GM12873 (cell line): ENCODE measurements around the gene ROBO1.

Experiments
- TF ChIP-seq, protein P1 (sequence below): IDR thresholded peaks from 2 replicates; pipeline ENCODE4 v1.5.1; 2012; ENCODE audit warnings: low read depth, mild to moderate bottlenecking, moderate library complexity, low read length, control low read depth; ENCODE audit not compliant: insufficient read depth; ENCODE audit errors: missing control alignments

Gene ROBO1

DNA sequence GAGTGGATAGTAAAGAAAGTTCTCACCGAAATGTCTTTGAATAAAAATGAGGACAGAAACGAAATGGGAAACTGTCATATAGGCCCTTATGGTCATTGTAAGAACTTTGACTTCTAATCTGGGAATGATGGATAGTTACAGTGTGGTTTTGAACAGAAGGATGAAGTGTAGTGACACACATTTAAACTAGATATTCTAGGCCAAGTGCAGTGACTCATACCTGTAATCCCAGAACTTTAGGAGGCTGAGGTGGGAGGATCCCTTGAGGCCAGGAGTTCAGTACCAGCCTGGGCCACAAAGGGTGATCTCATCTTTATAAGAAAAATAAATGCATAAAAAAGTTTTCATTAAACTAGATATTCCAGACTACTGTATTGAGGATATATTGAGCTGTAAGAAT lies 452.8 kb downstream of the ROBO1 start:
- TF ChIP-seq, protein P1, sequence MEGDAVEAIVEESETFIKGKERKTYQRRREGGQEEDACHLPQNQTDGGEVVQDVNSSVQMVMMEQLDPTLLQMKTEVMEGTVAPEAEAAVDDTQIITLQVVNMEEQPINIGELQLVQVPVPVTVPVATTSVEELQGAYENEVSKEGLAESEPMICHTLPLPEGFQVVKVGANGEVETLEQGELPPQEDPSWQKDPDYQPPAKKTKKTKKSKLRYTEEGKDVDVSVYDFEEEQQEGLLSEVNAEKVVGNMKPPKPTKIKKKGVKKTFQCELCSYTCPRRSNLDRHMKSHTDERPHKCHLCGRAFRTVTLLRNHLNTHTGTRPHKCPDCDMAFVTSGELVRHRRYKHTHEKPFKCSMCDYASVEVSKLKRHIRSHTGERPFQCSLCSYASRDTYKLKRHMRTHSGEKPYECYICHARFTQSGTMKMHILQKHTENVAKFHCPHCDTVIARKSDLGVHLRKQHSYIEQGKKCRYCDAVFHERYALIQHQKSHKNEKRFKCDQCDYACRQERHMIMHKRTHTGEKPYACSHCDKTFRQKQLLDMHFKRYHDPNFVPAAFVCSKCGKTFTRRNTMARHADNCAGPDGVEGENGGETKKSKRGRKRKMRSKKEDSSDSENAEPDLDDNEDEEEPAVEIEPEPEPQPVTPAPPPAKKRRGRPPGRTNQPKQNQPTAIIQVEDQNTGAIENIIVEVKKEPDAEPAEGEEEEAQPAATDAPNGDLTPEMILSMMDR: no peak

DNA sequence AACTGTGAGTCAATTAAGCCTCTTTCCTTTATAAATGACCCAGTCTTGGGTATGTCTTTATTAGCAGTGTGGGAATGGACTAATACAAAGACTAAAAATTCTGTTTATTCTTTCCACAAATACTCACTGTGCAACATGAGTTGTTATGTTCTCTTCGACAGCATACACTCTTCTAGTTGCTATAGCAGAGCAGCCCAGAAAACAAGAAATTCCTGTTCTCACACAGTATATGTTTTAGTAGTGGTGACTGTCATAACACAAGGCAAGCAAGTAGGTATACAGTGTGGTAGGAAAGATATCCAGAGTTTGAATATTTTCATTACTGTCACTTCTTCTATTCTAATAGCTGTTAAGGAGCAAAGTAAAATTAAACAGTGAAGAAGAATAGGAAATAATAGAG lies 453.3 kb downstream of the ROBO1 start:
- TF ChIP-seq, protein P1: no peak

DNA sequence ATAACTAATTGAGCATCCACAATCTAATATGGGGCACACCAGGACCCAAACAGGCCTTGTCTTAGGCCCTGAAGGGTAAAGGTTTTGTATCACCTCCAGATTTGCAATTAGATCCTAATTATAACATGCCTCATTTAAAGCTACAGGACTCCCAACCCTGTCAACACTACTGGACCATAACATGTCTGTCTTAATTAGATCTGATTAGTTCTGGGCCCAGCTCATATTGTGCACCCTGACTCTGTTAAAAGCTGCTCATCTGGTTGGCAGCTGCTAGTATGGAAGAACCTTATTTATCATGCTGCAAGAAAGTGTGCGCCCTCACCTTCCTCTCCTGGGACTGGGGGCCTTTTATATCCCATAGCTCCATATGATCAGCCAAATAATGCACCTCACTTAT lies 457.8 kb downstream of the ROBO1 start:
- TF ChIP-seq, protein P1: no peak

DNA sequence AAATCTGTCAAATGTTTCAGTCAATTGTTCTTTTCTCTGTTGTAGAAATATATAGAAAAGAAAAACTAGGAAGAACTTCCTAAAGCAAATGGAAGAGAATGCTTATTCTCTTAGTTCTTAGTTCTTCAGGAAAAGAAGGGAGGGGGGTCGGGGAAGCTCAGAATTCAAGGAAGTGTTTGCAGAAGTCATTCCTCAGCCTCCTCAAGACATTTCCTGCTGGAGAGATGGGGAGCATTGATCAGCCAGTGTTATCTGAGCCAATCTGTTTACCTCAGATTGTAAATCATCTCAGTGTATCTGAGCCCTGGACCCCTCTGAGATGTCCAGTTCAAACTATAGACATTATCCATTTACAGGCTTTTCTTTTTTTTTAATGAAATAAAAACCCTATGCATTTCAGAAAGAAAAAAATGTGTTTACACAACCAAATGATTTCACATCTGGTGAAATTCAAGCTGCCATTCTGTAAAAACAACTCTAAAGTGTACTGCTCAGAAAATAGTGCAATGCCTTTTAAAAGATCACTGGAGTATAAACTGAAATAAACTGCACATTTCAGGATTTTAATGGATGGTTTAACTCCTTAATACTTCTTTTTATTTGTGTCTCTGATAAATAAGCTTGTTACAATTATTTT lies 460.7 kb downstream of the ROBO1 start:
- TF ChIP-seq, protein P1: no peak

DNA sequence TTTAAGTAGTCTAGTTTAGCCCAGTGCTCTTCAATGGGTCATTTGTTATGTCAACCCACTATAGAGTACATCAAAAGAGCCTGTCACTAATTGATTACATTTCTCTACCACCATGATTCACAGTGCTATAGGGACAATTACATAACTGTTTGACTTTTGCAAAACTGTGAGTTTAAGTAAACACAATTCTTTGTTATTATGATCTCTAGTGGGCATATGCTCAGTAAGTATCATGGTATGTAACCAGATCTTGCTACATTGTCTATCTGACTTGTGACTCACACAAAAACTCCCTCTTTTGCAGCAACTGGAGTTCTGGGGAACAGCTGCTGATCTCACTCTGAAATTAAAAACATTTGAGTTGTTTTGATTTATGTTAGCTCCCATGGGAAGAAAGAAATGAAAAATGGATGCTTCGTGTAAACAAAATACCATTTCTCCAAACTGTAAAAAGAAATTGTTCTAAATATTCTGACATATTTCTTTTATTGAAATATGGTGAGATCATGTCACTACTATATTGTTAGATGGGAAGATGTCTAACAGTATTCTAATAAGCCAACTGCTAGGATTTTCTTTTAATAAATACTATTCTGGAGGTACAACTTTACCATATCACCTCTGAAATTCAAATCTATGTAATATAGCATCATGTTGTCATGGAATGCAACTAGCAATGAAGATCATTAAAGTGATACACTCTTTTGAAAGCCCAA lies 470.4 kb downstream of the ROBO1 start:
- TF ChIP-seq, protein P1: no peak

DNA sequence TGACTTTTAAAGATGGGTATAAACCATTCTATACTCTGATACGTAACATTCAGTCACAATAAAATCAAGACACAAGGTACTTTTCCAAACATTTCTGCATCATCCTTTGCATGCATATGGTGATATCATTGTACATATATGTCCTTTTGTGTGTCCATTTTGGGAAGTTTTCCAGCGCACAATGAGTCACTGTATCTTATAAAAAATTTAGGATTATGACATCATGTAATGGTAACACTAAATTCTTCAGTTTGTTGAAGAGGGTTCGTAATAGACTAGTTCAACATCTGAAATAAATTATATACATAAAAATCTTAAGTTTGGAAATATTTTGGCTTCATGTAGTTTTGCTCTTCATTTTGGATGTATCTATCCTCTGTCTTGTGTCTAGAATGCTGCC lies 480.9 kb downstream of the ROBO1 start:
- TF ChIP-seq, protein P1: no peak

DNA sequence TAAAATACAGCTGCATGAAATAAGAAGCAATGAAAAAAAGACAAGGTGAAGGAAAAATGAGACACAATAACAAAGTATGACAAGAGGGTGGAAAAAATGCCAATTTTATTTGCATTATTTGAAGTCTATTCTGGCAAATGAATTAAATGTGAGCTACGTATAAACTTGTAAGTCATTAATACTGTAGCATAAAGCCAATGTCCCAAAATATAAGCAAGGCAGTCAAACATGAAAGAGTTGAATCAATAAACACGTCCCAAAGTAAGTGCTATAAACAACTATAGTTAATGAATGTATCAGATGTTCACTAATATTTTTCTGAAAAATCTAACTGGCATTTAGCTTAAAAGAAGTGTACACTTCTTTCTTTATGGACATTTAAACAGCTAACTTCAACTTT lies 481.9 kb downstream of the ROBO1 start:
- TF ChIP-seq, protein P1: no peak
